Liver (tissue), 3 donors: ENCODE data around the gene SLC44A1.

Experiments
- EGR1 ChIP-seq, 2 donors: IDR thresholded peaks; 2 replicates each; pipeline ENCODE4 v1.6.1; 2016 to 2018; ENCODE audit warnings: antibody characterized with exemption in 2 of 2, low read depth in 2 of 2
- HNF4A ChIP-seq, 2 donors: conservative IDR thresholded peaks; 2 replicates each; pipeline ENCODE4 v1.6.1; 2016; ENCODE audit warnings: antibody characterized with exemption in 2 of 2, mild to moderate bottlenecking in 2 of 2
- RAD21 ChIP-seq, 2 donors: IDR thresholded peaks; 2 replicates each; pipeline ENCODE4 v1.6.1; 2016; ENCODE audit warnings: antibody characterized with exemption in 2 of 2, mild to moderate bottlenecking in 2 of 2
- TF ChIP-seq, protein P1 (sequence below): fragments of 150-350 bp; IDR thresholded peaks from 2 replicates; pipeline ENCODE4 v1.5.1; 2017; ENCODE audit warnings: improper control_type of control experiment, low read depth, low read length; ENCODE audit not compliant: missing input control
- donor health status: healthy.
- donor health status: healthy.

DNA sequence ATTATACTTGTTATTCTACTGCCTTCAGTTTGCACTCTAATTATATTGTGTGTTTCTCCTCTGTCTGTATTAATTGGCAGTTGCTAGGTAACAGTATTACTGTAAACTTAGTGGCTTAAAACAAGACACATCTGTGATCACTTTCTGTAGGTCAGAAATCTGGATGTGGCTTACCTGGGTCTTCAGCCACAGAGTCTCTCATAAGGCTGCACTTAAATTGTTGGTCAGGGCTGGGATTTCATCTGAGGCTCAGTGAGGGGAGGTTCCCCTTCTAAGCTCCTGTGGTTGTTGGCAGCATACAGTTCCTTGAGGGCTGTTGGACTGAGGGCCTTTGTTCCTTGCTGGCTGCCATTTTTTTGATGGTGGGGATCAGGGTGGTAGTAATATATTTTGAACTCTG is 68.8 kb downstream of the SLC44A1 start:
- TF ChIP-seq EGR1 (IDR thresholded peaks at IDR 0.05; ENCODE audit: low read depth in 2 of 2) = no peak
- TF ChIP-seq, protein P1, sequence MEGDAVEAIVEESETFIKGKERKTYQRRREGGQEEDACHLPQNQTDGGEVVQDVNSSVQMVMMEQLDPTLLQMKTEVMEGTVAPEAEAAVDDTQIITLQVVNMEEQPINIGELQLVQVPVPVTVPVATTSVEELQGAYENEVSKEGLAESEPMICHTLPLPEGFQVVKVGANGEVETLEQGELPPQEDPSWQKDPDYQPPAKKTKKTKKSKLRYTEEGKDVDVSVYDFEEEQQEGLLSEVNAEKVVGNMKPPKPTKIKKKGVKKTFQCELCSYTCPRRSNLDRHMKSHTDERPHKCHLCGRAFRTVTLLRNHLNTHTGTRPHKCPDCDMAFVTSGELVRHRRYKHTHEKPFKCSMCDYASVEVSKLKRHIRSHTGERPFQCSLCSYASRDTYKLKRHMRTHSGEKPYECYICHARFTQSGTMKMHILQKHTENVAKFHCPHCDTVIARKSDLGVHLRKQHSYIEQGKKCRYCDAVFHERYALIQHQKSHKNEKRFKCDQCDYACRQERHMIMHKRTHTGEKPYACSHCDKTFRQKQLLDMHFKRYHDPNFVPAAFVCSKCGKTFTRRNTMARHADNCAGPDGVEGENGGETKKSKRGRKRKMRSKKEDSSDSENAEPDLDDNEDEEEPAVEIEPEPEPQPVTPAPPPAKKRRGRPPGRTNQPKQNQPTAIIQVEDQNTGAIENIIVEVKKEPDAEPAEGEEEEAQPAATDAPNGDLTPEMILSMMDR = no peak
- no peak for TF ChIP-seq RAD21 (IDR thresholded peaks at IDR 0.05)
- no peak for TF ChIP-seq HNF4A (conservative IDR thresholded peaks at IDR 0.05)
